GM12878 (cell line): Measurements from ENCODE around the gene DISP3. TPM values are rescaled to one million over a fixed set of nuclear protein-coding genes. Genes with fewer than 3 reads are reported as not detected.

Experiments
- ATAC-seq: fragments of 200-7000 bp; cut with Tn5 transposase; 3 replicates; pipeline ENCODE4 v1.9.1; 2020; ENCODE audit warnings: mild to moderate bottlenecking, moderate library complexity
- BruUV-seq: library from RNA; stranded (reverse); fragments of 400-500 nt; replicated peaks from 2 replicates; lab custom pipeline; 2021; lab: Mats Ljungman, UMichigan
- CTCF ChIA-PET: fragments of 300-600 bp; sonication (Branson Sonifier 250); formaldehyde crosslinking; extraction: SDS; loops from one replicate; lab custom pipeline; 2021; ENCODE audit warnings: inconsistent platforms; lab: Yijun Ruan, JAX
- POLR2A ChIA-PET: fragments of 350-600 bp; formaldehyde crosslinking; extraction: SDS; loops from one replicate; lab custom pipeline; 2021; ENCODE audit warnings: inconsistent platforms; lab: Charles Lee
- RAD21 ChIA-PET: fragments of 300-600 bp; sonication (Branson Sonifier 250); formaldehyde crosslinking; loops from one replicate; lab custom pipeline; 2023; ENCODE audit warnings: antibody characterized with exemption; ENCODE audit not compliant: unreplicated experiment; lab: Charles Lee
- SMC1A ChIA-PET: fragments of 300-600 bp; sonication (Branson Sonifier 250); formaldehyde crosslinking; loops from one replicate; lab custom pipeline; 2023; ENCODE audit not compliant: unreplicated experiment, uncharacterized antibody; lab: Charles Lee
- DNase-seq: peaks from one replicate; pipeline ENCODE4 v3.0.0-alpha.2; 2011; ENCODE audit warnings: low read depth, low spot score
- FAIRE-seq: peaks from 3 replicates; lab custom pipeline; 2011; peaks lifted over from hg19 to GRCh38; lab: Jason Lieb, UNC
- H2AFZ ChIP-seq: 2 replicates; pipeline ENCODE4 v1.6.0; 2011; ENCODE audit warnings: low read depth, low read length, control low read depth; ENCODE audit not compliant: control insufficient read depth
- H3K27ac ChIP-seq: 2 replicates; pipeline ENCODE4 v1.5.1; 2011; ENCODE audit warnings: control low read depth; ENCODE audit not compliant: control insufficient read depth, insufficient read depth
- H3K27me3 ChIP-seq, 2 experiments: replicated peaks in 1 of 2; 2 replicates each; pipeline versions ENCODE4 v1.6.0 to v1.6.1; 2011; ENCODE audit warnings: low read length in 1 of 2; ENCODE audit not compliant: control insufficient read depth in 2 of 2, insufficient read depth in 2 of 2
- H3K36me3 ChIP-seq, 2 experiments: 2 replicates each; pipeline ENCODE4 v1.5.1; 2011; ENCODE audit warnings: low read length in 1 of 2; ENCODE audit not compliant: control insufficient read depth in 2 of 2, insufficient read depth in 2 of 2
- H3K4me1 ChIP-seq: 2 replicates; pipeline ENCODE4 v1.6.1; 2011; ENCODE audit warnings: mild to moderate bottlenecking, low read length, moderate library complexity, mixed read lengths; ENCODE audit not compliant: control insufficient read depth, insufficient read depth
- H3K4me2 ChIP-seq: 2 replicates; pipeline ENCODE4 v1.6.0; 2011; ENCODE audit warnings: control low read depth; ENCODE audit not compliant: control insufficient read depth, insufficient read depth
- H3K4me3 ChIP-seq: fragments of 200-600 bp; sonication (generic); 2 replicates; pipeline ENCODE4 v1.5.1; 2016
- H3K79me2 ChIP-seq: 2 replicates; pipeline ENCODE4 v1.6.0; 2011; ENCODE audit warnings: low read length; ENCODE audit not compliant: control insufficient read depth, insufficient read depth
- H3K9ac ChIP-seq: 2 replicates; pipeline ENCODE4 v1.8.0; 2011; ENCODE audit warnings: low read length, control low read depth, mixed read lengths; ENCODE audit not compliant: control insufficient read depth, insufficient read depth
- H3K9me3 ChIP-seq: replicated peaks from 3 replicates; pipeline ENCODE4 v1.5.1; 2011; ENCODE audit warnings: mild to moderate bottlenecking, low read length; ENCODE audit not compliant: control insufficient read depth, insufficient read depth
- H4K20me1 ChIP-seq: 2 replicates; pipeline ENCODE4 v1.6.0; 2011; ENCODE audit not compliant: control insufficient read depth, insufficient read depth
- CHD4 ChIP-seq: fragments of 200-600 bp; sonication (generic); IDR thresholded peaks from 2 replicates; pipeline ENCODE4 v1.6.1; 2016; ENCODE audit warnings: mild to moderate bottlenecking
- KAT2A ChIP-seq: conservative IDR thresholded peaks from 2 replicates; pipeline ENCODE4 v1.6.1; 2011; ENCODE audit warnings: low read depth, low read length; ENCODE audit not compliant: control insufficient read depth
- NFYB ChIP-seq: IDR thresholded peaks from 2 replicates; pipeline ENCODE4 v1.6.1; 2011; ENCODE audit warnings: low read depth, mild to moderate bottlenecking, low read length, improper control_type of control experiment, moderate library complexity; ENCODE audit not compliant: insufficient read depth
- POU2F2 ChIP-seq: IDR thresholded peaks from 3 replicates; pipeline ENCODE4 v1.6.1; 2011; ENCODE audit warnings: low read depth, mild to moderate bottlenecking, low read length, borderline replicate concordance
- SPI1 ChIP-seq: IDR thresholded peaks from 2 replicates; pipeline ENCODE4 v1.6.1; 2011; ENCODE audit warnings: low read depth, mild to moderate bottlenecking, low read length, moderate library complexity, borderline replicate concordance; ENCODE audit not compliant: insufficient read depth
- SUZ12 ChIP-seq: fragments of 200-600 bp; sonication (generic); IDR thresholded peaks from one replicate; pipeline ENCODE4 v1.6.1; 2018; ENCODE audit warnings: antibody characterized with exemption, mild to moderate bottlenecking; ENCODE audit not compliant: unreplicated experiment
- TCF7 ChIP-seq: IDR thresholded peaks from 2 replicates; pipeline ENCODE4 v1.6.1; 2014; ENCODE audit warnings: antibody characterized with exemption, borderline replicate concordance
- YY1 ChIP-seq: IDR thresholded peaks from 2 replicates; pipeline ENCODE4 v1.6.1; 2011; ENCODE audit warnings: low read depth, mild to moderate bottlenecking, low read length
- ZNF622 ChIP-seq: fragments of 450-650 bp; IDR thresholded peaks from 2 replicates; pipeline ENCODE4 v1.6.1; 2017; ENCODE audit warnings: mild to moderate bottlenecking, inconsistent platforms
- ZZZ3 ChIP-seq: IDR thresholded peaks from 2 replicates; pipeline ENCODE4 v1.6.1; 2011; ENCODE audit warnings: low read depth; ENCODE audit not compliant: control insufficient read depth, insufficient read length
- WGBS: methylation state at CpG from one replicate; pipeline ENCODE4 v1.1.6; 2016; ENCODE audit warnings: low lambda C conversion rate; ENCODE audit not compliant: insufficient replicate concordance, insufficient coverage; ENCODE audit errors: missing lambda C conversion rate; 5-methylcytosine and 5-hydroxymethylcytosine counted together
- in situ Hi-C: fragments of 300-500 bp; cut with MboI; formaldehyde crosslinking; loops from 9 replicates; pipeline ENCODE4 v1.14.3; 2018; ENCODE audit warnings: mixed read lengths
- intact Hi-C: fragments of 100-400 bp; cut with micrococcal nuclease; formaldehyde crosslinking; loops from one replicate; pipeline ENCODE4 v1.14.2; 2022; ENCODE audit not compliant: unreplicated experiment
- polyA plus RNA-seq, 11 experiments: library from polyadenylated mRNA; depleted of rRNA in 4 of 11; unstranded in 6 of 11; stranded (reverse) in 5 of 11; fragments of >200 nt; fragmentation: Nextera tagmentation in 4 of 11; fragmentation: Illumina TruSeq in 1 of 11; extraction: Ambion mirVana in 4 of 11; extraction: Trizol in 1 of 11; gene quantifications; 1 replicate in 1 of 11; 2 replicates in 10 of 11; pipeline versions ENCODE4 v1.2.1 to v1.2.3, GENCODE V29; 2011 to 2016; ENCODE audit warnings: inconsistent platforms in 2 of 11, missing spikeins in 2 of 11, low read depth in 1 of 11
- total RNA-seq, 4 experiments: library from RNA; depleted of rRNA in 3 of 4; stranded (reverse); fragments of >200 nt in 3 of 4; fragmentation: Illumina TruSeq in 1 of 4; extraction: Trizol in 1 of 4; gene quantifications; 2 replicates each; pipeline versions ENCODE4 v1.2.1 to v1.2.3, GENCODE V29; 2013 to 2021

DISP3 gene
- total and polyA plus RNA-seq, 10 of the 15 experiments (the other 5 are each of a cell fraction or from before 2014, with no cell fraction given), result under 0.01 to 0.18 (median 0.09) TPM; not detected in 2

DNA sequence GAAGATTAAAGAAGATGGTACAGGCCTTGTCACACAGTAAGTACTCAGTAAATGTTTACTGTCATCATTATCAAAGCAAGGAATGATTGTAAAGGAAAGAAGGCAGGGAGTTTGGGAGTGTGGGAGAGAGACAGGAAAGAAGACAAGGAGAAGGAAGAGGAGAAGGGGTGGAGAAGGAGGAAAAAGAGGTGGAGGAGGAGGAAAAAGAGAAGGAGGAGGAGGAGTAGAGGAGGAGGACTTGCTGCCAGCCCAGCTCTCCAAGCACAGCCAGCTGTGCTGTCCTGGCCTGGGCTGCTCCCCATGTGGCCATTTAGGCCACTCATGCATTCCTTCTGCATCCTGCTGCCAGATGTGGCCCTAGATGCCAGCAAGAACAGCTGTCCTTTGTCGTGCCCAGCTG is 7.5 kb upstream of the DISP3 start:
- CTCF ChIA-PET, result no interaction called here
- TF ChIP-seq POU2F2, result no peak
- TF ChIP-seq TCF7, result no peak
- TF ChIP-seq YY1, result no peak
- no peak for TF ChIP-seq SPI1
- no peak for TF ChIP-seq SUZ12
- TF ChIP-seq ZNF622, result no peak
- TF ChIP-seq CHD4, result no peak
- TF ChIP-seq, all 136 proteins: peak for 0
- POLR2A ChIA-PET, result no interaction called here
- ATAC-seq (no peak), DNase-seq (no peak), FAIRE-seq (no peak)
- H3K9me3 ChIP-seq, result no peaks in the 10 kb centered on the region
- no peaks in the 10 kb centered on the region for H3K4me1 ChIP-seq
- RAD21 ChIA-PET, result no interaction called here
- no peak overlapping the region for H3K27ac ChIP-seq
- H3K36me3 ChIP-seq, result no peaks in the 10 kb centered on the region
- in situ Hi-C loops, result no loop called here
- no peaks in the 10 kb centered on the region for H4K20me1 ChIP-seq
- no peak overlapping the region for H2AFZ ChIP-seq
- H3K4me2 ChIP-seq, result no peak overlapping the region
- SMC1A ChIA-PET, result no interaction called here
- no TSS peak for BruUV-seq
- H3K27me3 ChIP-seq, result 0 out of 4 replicates have a peak, but pooled peaks cover 0 to 2% of the 10 kb centered on the region in 2 experiments
- no peak overlapping the region for H3K4me3 ChIP-seq
- intact Hi-C loops, result no loop called here
- no peak overlapping the region for H3K9ac ChIP-seq
- H3K79me2 ChIP-seq, result no peaks in the 10 kb centered on the region
- 0% methylated on average over 1 of the region's 1 CpG for whole genome bisulfite sequencing

DNA sequence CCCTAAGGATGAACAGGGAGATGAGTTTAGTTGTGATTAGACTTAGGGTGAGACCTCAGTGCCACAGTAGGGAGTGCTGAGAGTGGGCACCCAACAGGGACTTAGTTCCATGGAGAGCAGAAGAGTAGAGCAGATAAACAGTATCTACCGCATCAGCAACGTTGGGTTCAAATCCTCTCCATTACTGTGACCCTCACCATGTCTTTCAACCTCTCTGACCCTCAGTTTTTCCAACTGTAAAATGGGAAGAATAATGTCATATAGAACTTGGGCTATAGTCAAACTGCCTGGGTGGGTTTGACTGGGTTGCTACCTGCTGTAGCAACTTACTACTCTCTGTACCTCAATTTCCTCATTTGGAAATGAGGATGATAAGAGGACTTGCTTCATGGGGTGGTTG is 6.7 kb upstream of the DISP3 start:
- no peak for ATAC-seq
- H3K4me1 ChIP-seq, result no peaks in the 10 kb centered on the region

More for the DNA sequence above, 6.7 kb upstream of the DISP3 start:
- FAIRE-seq (no peak), DNase-seq (no peak)
- no peaks in the 10 kb centered on the region for H3K36me3 ChIP-seq
- no peaks in the 10 kb centered on the region for H3K79me2 ChIP-seq
- H4K20me1 ChIP-seq, result no peaks in the 10 kb centered on the region
- H3K27ac ChIP-seq, result no peak overlapping the region
- ChIA-PET RAD21 (no interaction called here), SMC1A (no interaction called here), POLR2A (no interaction called here), CTCF (no interaction called here)
- BruUV-seq, result no TSS peak
- no peaks in the 10 kb centered on the region for H3K9me3 ChIP-seq
- H3K27me3 ChIP-seq, result 0 out of 4 replicates have a peak, but pooled peaks cover 0 to 2% of the 10 kb centered on the region in 2 experiments
- H3K4me3 ChIP-seq, result no peak overlapping the region
- no peak overlapping the region for H2AFZ ChIP-seq
- TF ChIP-seq KAT2A (no peak), NFYB (no peak), ZZZ3 (no peak)
- in situ Hi-C loops (no loop called here), intact Hi-C loops (no loop called here)
- no peak overlapping the region for H3K9ac ChIP-seq
- H3K4me2 ChIP-seq, result no peak overlapping the region
- WGBS, result 0% methylated on average over 2 of the region's 2 CpGs
